Inferior parietal cortex (tissue), 1 donor: Measurements from ENCODE around the gene CEP162.
"Not testable (repeated sequence)": the region's sequence is repeated elsewhere in the genome, so short reads cannot be mapped to it uniquely, and the experiment has no call there.

Source experiments
- DNase-seq: peaks from one replicate; pipeline ENCODE4 v3.0.0-alpha.2; 2016; ENCODE audit errors: extremely low spot score

The CEP162 gene

DNA sequence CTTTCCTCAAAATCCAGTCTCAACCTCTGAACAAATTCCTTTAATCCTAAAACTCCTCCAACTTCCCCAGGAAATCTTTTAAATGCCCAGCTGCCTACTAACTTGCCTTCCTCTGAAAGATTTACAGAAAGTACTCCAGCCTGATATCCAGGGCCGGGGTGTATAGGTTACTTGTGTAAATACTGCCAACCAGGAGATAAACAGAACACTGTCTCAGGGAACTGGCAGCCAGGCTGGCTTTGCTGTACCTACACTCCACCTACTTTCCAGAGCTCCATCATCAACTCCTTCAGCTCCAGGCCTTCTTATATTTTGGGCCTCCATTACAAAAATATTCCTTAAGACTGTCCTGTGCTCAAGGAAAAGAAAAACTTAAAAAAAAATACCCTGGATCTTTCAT is 85.9 kb downstream of the CEP162 start:
- DNase-seq, result no peak

DNA sequence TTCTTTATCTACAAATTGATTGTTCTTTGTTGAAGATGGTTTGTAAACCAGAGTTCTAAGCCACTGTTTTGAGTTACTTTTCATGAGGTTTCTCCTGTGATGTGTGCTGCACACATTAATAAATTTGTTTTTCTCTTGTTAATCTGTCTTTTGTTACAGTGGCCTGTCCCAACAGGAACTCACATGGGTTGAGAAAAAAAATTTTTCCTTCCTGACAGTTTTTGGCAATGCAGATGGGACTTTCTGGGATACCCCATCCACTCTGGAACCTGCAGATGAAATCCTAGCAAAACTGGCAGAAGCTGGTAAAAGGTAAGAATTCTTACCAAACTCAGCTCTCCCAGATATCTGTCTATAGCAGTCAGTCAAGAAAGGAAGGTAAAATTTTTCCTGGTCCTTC is 88.1 kb downstream of the CEP162 start:
- DNase-seq, result no peak

DNA sequence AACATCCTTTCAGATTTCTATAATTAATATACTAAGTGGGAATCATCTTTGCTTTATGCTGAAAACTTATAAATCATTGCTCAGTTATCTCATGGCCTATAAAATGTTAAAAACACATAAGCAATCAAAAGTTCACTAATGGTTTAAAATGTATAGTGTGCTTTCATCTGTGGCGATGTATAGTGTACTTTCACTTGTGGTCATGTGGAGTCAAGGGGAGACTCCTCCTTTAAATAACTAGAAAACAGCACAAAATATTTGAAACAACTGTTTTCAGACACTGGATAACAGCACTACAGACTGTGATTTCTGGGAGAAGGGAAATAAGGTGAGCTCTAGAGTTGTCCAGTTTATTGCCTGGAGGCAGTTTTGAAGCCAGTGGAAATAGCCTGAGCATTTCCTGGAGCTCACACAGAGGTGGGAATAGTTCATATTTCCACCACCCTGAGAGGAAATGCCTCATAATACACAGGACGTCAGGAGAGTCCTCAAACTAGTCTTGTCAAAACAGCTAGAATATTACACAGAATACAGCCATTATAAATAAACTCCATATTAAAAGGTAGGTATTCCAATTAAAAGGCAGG is 89.4 kb downstream of the CEP162 start:
- no peak for DNase-seq

DNA sequence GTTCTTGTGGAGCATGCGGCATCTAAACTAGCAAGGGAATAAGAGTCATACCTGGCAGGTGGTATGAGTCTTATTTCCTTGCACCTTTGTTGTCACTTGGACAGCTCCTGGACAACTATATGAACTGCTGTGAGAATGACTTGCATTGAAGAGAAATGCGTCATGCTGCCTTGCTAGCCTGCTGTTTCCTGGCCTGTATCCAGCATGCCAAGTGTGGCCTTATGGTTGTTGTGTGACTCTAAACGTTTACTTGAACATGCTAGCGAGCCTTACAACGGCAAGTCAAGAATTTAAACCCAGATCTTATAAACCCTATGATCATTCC is 90.4 kb downstream of the CEP162 start:
- peak; percentile 38 for DNase-seq

DNA sequence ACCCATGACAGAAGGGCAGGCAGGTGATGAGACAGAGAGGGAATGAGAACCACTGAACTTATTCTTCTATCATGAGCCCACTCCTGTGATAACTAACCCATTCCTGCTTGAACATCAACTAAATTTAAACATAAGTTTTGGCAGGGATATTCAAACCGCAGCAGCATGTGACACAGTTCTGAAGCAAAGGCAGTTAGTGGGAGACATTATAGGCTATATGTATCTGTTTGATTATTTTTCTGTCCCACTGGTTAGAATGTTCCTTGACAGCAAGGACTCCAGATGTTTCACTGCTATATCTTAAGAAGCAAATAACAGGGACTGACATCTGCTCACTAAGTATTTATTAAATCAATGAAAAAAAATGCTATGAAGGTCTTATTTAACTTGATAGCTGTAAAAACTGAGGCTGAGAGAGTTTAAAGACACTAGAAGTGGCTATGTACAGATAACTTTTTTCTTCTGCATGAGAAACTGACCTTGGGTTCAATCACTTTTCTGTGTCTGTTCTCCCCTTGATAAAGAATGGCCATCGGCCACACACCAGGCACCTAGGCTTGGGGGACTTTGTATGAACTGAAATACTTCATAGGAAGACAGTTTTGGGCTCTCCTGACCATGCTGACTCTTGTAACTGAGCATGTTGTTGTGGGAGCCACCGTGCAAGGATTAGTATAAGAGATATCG is 90.9 kb downstream of the CEP162 start:
- DNase-seq, result no peak

DNA sequence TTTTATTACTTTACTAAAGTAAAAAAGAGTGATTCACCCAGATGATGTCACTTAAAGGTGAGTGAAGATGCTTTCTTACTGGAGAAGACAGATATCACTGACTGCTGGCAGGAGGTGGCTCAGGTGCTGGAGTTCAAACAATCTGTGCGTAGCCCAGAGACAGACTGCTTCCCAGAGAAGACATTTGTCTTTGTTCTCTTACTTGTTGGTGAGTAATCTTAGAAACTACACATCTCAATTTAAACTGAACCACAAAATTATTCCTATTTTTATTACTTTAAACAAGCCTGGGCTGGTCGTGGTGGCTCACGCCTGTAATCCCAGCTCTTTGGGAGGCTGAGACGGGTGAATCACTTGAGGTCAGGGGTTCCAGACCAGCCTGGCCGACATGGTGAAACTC is 92.2 kb downstream of the CEP162 start:
- DNase-seq, result no peak

DNA sequence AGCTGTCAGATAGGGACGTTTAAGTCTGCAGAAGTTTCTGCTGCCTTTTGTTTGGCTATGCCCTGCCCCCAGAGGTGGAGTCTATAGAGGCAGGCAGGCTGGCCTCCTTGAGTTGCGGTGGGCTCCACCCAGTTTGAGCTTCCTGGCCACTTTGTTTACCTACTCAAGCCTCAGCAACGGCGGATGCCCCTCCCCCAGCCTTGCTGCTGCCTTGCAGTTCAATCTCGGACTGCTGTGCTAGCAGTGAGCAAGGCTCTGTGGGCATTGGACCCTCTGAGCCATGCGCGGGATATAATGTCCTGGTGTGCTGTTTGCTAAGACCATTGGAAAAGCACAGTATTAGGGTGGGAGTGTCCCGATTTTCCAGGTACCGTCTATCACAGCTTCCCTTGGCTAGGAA is 94.1 kb downstream of the CEP162 start:
- DNase-seq, result not testable (repeated sequence)

DNA sequence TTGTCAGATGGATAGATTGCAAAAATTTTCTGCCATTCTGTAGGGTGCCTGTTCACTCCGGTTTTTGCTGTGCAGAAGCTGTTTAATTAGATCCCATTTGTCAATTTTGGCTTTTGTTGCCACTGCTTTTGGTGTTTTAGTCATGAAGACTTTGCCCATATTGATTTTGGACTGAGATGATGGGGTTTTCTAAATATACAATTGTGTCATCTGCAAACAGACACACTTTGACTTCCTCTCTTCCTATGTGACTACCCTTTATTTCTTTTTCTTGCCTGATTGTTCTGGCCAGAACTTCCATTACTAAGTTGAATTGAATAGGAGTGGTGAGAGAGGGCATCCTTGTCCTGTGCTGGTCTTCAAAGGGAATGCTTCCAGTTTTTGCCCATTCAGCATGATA is 97.9 kb downstream of the CEP162 start:
- not testable (repeated sequence) for DNase-seq

DNA sequence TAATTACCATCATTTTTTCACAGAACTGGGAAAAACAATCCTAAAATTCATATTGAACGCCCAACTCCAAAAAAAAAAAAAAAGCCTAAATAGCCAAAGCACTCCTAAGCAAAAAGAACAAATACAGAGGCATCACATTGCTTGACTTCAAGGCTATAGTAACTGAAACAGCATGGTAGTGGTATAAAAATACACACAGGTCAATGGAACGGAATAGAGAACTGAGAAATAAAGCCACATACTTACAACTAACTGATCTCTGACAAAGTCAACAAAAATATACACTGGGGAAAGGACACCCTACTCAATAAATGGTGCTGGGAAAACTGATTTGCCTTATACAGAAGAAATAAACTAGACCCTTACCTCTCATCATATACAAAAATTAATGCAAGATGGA is 104.3 kb downstream of the CEP162 start:
- no peak for DNase-seq

DNA sequence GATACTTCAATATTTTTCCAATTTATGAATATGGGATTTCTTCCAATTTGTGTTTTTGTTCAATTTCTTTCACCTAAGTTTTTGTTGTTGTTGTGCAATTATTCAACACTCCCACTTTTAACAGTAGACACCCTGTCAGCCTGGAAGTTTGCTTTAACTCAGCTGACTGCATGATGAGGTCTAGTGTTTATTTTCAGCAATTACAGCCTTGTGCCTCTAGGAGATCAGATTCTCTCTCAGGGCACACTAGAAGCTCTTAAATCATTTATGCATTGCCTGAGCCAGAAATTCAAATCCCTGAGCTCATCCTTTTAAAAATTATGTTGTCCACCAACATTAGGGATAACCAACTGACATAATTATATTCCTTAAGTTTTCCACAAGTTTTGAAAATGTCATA is 108.2 kb downstream of the CEP162 start:
- DNase-seq, result no peak

DNA sequence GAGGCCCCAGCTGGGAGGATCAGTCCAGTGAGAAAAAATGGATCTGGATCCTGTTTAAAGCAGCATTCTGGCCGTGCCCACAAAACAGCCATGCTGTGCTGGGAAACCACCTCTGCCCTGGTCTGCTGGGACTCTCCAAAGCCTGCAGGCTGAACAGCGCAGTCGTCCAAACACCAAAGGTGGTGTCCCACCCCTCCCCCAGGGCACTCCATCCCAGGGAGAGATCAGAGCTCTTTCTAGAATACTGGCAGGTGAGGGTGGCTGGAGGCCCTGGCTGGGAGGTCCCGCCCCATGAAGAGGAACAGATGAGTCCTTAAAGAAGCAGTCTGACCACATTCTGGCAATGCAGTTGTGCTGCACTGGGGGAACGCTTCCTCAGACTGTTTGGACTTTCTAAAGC is 109.3 kb downstream of the CEP162 start:
- no peak for DNase-seq

DNA sequence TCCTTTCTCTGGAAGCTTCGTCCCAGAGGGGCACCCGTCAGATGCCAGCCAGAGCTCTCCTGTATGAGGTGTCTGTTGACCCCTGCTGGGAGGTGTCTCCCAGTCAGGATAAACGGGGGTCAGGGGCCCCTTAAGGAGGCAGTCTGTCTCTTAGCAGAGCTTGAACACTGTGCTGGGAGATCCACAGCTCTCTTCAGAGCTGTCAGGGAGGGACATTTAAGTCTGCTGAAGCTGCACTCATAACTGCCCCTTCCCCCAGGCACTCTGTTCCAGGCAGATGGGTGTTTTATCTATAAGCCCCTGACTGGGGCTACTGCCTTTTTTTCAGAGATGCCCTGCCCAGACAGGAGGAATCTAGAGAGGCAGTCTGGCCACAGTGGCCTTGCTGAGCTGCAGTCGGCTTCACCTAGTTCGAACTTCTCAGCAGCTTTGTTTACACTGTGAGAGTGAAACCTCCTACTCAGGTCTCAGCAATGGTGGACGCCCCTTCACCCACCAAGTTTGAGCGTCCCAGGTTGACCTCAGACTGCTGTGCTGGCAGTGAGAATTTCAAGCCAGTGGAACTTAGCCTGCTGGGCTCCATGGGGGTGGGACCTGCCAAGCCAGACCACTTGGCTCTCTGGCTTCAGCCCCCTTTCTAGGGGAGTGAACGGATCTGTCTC is 112.4 kb downstream of the CEP162 start:
- not testable (repeated sequence) for DNase-seq

DNA sequence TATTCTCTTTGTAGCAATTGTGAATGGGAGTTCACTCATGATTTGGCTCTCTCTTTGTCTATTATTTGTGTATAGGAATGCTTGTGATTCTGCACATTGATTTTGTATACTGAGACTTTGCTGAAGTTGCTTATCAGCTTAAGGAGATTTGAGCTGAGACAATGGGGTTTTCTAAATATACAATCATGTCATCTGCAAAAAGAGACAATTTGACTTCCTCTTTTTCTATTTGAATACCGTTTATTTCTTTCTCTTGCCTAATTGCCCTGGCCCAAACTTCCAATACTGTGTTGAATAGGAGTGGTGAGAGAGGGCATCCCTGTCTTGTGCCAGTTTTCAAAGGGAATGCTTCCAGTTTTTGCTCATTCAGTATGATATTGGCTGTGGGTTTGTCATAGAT is 116.1 kb downstream of the CEP162 start:
- not testable (repeated sequence) for DNase-seq

DNA sequence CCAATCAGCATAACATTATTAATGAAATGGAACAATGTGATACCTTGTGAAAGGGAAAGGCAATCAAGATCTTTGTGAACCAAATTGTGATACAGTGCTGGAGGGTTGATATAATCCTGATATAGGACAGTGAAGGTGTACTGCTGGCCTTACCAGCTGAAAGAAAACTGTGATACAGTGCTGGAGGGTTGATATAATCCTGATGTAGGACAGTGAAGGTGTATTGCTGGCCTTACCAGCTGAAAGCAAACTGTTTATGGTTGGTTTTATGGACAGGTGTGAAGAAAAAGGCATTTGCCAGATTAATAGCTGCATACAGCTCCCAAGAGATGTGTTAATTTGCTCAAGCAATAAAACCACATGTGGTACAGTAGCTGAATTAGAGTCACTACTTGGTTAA is 119.9 kb downstream of the CEP162 start:
- DNase-seq, result no peak

DNA sequence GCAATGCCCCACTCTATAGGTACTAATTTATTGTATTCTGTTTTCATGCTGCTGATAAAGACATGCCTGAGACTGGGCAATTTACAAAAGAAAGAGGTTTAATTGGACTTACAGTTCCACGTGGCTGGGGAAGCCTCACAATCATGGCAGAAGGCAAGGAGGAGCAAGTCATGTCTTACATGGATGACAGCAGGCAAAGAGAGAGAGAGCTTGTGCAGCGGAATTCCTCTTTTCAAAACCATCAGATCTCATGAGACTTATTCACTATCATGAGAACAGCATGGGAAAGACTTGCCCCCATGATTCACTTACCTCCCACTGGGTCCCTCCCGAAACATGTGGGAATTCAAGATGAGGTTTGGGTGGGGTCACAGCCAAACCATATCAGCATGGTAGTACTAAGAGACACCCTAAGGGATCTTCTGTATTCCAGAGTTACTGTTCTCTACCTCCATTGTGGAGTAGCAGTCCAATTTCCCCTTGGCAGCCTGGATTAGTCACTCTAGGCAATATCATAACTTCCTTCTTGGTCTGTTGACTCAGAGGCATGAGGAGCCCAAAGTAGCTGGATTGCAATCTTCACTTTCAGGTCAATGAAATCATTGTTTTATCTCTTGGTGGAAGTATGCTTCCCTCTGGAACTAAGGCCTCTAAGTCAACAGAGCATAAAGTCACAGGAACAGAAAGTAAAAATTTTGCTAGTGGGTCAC is 122.1 kb downstream of the CEP162 start:
- not testable (repeated sequence) for DNase-seq

DNA sequence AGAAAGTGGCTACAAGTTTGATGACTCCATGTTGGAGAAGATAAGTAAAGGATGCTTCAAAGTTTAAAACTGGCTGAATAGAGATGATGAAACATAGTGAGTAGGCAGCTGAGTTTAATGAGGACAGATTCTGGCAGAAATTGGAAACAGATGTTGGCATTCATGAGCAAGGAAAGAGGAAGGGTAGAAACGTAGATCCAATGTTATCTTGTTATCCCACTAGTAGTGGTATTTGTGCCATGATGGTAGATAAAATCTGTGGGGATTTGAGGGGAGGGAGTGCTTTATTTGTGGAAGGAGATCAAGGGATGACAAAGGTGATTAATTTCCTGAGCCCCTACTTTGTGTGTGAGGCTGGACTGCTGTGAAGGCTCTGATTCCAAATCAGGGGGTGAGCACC is 124.4 kb downstream of the CEP162 start:
- DNase-seq, result no peak

DNA sequence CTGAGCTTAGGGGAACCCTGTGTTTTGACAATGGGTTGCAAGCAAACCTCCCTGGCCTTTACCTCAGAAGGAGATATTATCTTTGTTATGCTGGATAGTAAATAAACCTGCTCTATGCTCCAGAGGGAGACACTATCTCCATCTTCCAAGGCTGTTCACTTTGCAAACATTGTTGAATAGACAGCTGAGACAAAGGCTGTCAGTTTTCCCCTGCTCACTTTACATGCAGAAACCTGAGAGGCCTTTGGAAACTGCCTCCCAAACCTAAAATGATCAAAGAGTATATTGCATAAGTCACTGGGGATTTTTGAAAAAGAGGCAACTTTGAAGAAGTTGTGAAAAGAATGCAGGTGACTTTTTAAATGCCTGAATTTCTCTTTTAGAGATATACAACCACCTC is 132.3 kb downstream of the CEP162 start:
- no peak for DNase-seq

DNA sequence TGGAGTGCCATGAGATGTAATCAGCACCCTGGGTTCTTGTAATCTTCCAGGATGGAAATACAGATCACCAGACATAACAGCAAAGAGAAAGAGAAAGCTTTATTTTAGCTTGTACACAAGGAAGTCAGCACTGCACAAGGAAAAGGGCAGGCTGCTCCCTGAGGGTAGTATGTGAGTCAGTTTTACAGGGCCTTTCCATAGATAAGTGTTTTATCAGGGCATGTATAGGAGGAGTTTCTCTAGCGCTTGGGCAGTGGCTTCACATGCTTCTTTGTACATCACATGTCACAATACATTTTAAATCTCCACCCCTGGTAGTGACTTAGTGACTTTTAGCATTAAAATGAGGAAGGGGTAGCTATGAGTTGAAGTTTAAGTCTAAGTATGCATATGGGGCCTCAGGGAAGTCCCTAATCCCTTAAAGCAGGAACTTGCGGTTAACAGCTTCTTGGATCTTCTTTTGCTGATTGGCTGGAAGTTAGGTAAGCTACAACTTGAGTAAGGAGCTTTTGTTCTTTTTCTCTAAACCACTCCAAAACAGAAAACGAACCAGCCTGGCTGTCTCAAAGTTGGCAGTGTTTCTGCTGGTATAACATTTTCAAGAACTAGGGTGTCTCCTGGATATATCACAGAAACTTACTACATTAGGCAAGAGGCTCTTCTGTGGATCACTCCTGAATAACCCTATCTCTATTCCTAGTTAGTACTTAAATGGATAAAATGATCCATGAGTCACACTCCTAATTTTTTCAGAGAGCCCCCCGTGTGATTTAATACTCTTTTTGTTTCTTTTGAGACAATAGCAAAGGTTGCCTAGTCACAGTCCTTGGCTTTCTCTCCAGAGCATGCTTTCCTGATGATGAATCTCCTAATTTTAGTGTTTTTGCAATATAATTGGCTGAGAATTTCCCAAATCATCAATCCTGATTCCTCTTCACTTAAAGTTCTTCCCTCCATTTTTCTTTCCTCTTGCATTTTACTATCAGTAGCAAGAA is 133.7 kb downstream of the CEP162 start:
- no peak for DNase-seq

DNA sequence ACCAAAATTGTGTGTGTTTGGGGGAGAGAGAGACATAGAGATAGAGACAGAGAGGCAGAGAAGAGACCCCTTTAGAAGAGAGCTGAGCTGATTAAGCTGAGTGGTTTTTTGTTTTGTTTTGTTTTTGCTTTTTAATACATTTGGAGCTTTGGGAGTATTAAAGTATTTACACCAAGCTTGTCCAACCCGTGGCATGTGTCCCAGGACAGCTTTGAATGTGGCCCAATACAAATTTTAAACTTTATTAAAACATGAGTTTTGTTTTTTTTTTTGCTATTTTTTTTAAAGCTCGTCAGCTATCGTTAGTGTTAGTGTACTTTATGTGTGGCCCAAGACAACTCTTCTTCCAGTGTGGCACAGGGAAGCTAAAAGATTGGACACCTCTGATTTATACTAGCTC is 137.9 kb downstream of the CEP162 start:
- no peak for DNase-seq

DNA sequence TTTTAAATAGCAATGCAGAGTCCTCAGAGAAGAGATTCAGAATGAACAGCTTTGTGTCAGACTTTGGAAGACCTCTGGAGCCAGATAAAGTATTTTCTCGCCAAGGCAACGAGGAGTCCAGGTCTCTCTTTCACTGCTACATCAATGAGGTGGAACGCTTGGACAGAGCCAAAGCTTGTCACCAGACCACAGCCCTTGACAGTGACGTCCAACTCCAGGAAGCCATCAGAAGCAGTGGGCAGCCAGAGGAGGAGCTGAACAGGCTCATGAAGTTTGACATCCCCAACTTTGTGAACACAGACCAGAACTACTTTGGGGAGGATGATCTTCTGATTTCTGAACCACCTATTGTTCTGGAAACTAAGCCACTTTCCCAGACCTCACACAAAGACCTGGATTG is 138.4 kb downstream of the CEP162 start:
- no peak for DNase-seq

DNA sequence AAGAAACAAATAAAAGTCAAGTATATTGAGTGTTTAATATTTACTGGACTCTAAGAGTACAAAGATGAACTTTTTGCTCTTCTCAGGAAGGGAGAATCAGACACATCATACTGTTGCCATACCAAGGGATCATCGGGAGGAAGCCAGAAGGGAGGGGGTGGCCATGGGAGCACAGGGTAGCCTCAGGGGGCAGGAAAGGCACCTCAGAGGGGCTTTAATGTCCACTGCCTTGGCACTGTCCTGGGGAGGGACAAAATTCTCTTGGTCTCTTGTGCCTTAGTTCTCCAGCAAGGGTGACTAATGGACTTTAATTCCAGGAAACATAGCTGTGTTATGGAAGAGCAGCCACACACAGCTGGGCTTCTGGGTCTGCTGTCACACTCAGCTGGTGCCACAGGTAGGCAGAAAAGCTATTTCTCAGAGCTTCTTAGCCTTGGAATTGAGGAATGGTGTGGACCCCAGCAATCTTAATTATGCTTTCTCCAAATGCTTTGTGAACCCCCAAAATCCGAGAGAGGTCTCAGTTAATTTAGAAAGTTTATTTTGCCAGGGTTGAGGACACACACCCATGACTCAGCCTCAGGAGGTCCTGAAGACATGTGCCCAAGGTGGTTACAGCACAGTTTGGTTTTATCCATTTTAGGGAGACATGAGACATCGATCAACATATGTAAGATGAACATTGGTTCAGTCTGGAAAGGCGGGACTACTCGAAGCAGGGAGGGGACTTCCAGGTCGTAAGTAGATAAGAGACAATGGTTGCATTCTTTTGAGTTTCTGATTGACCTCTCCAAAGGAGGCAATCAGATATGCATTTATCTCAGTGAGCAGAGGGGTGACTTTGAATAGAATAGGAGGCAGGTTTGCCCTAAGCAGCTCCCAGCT is 140.7 kb downstream of the CEP162 start:
- no peak for DNase-seq
